HEK293 (cell line): ENCODE results near the gene TCEA2.

ENCODE experiments used
- YY1 ChIP-seq: fragments of 450-650 bp; formaldehyde crosslinking; IDR thresholded peaks from 2 replicates; pipeline ENCODE4 v1.5.1; 2018; ENCODE audit warnings: missing biosample characterization, missing genetic modification characterization
- ZBTB8A ChIP-seq: fragments of 450-650 bp; formaldehyde crosslinking; IDR thresholded peaks from 2 replicates; pipeline ENCODE4 v1.5.1; 2016; ENCODE audit warnings: missing biosample characterization, missing genetic modification characterization
- ZNF10 ChIP-seq: fragments of 450-650 bp; formaldehyde crosslinking; IDR thresholded peaks from 2 replicates; pipeline ENCODE4 v1.5.1; 2017; ENCODE audit warnings: missing biosample characterization, missing genetic modification characterization
- ZNF214 ChIP-seq: fragments of 450-650 bp; formaldehyde crosslinking; IDR thresholded peaks from 2 replicates; pipeline ENCODE4 v1.5.1; 2017; ENCODE audit warnings: missing biosample characterization, mild to moderate bottlenecking, missing genetic modification characterization, borderline replicate concordance
- ZNF433 ChIP-seq: fragments of 450-650 bp; formaldehyde crosslinking; IDR thresholded peaks from 2 replicates; pipeline ENCODE4 v1.5.1; 2016; ENCODE audit warnings: missing biosample characterization, missing genetic modification characterization, low read depth
- ZNF707 ChIP-seq: fragments of 450-650 bp; formaldehyde crosslinking; IDR thresholded peaks from 2 replicates; pipeline ENCODE4 v1.5.1; 2016; ENCODE audit warnings: missing biosample characterization, missing genetic modification characterization
- TF ChIP-seq, protein P1 (sequence below): fragments of 450-650 bp; formaldehyde crosslinking; IDR thresholded peaks from 2 replicates; pipeline ENCODE4 v1.5.1; 2016; ENCODE audit warnings: missing biosample characterization, missing genetic modification characterization
- TF ChIP-seq, protein P2 (sequence below): fragments of 450-650 bp; formaldehyde crosslinking; IDR thresholded peaks from 2 replicates; pipeline ENCODE4 v1.5.1; 2016; ENCODE audit warnings: missing biosample characterization, missing genetic modification characterization
- TF ChIP-seq, protein P3 (sequence below): fragments of 450-650 bp; formaldehyde crosslinking; IDR thresholded peaks from 2 replicates; pipeline ENCODE4 v1.5.1; 2016; ENCODE audit warnings: missing biosample characterization, missing genetic modification characterization

DNA sequence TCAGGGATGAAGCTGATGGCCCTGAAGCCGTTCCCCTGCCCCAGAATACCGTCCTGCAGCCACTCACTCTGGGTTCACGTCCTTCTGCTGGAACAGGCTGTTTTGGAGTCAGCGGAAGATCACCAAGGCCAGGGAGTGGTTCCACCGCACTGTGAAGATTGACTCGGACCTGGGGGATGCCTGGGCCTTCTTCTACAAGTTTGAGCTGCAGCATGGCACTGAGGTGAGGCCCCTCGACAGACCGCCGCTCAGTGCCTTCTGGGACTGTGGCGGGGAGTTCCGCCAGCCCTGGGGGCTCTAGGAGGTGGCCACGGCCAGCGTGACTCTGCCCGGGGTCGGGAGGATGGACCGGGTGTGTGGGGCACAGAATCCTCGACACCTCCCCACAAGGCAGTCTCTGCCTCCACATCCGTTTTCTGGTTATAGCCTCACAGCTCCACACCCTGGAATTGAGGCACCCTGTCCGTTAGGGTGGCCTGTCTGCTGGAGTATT, 31.1 kb upstream of the TCEA2 start:
- TF ChIP-seq YY1 (tag by site-specific recombination) (no peak), ZNF10 (no peak), ZNF214 (tag by site-specific recombination) (no peak), ZNF433 (tag by site-specific recombination) (no peak), ZNF707 (no peak), ZBTB8A (tag by site-specific recombination) (no peak)
- TF ChIP-seq, protein P1, sequence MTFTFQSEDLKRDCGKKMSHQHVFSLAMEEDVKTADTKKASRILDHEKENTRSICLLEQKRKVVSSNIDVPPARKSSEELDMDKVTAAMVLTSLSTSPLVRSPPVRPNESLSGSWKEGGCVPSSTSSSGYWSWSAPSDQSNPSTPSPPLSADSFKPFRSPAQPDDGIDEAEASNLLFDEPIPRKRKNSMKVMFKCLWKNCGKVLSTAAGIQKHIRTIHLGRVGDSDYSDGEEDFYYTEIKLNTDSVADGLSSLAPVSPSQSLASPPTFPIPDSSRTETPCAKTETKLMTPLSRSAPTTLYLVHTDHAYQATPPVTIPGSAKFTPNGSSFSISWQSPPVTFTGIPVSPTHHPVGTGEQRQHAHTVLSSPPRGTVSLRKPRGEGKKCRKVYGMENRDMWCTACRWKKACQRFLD: no peak
- TF ChIP-seq, protein P2, sequence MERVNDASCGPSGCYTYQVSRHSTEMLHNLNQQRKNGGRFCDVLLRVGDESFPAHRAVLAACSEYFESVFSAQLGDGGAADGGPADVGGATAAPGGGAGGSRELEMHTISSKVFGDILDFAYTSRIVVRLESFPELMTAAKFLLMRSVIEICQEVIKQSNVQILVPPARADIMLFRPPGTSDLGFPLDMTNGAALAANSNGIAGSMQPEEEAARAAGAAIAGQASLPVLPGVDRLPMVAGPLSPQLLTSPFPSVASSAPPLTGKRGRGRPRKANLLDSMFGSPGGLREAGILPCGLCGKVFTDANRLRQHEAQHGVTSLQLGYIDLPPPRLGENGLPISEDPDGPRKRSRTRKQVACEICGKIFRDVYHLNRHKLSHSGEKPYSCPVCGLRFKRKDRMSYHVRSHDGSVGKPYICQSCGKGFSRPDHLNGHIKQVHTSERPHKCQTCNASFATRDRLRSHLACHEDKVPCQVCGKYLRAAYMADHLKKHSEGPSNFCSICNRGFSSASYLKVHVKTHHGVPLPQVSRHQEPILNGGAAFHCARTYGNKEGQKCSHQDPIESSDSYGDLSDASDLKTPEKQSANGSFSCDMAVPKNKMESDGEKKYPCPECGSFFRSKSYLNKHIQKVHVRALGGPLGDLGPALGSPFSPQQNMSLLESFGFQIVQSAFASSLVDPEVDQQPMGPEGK (tag by site-specific recombination): no peak
- TF ChIP-seq, protein P3, sequence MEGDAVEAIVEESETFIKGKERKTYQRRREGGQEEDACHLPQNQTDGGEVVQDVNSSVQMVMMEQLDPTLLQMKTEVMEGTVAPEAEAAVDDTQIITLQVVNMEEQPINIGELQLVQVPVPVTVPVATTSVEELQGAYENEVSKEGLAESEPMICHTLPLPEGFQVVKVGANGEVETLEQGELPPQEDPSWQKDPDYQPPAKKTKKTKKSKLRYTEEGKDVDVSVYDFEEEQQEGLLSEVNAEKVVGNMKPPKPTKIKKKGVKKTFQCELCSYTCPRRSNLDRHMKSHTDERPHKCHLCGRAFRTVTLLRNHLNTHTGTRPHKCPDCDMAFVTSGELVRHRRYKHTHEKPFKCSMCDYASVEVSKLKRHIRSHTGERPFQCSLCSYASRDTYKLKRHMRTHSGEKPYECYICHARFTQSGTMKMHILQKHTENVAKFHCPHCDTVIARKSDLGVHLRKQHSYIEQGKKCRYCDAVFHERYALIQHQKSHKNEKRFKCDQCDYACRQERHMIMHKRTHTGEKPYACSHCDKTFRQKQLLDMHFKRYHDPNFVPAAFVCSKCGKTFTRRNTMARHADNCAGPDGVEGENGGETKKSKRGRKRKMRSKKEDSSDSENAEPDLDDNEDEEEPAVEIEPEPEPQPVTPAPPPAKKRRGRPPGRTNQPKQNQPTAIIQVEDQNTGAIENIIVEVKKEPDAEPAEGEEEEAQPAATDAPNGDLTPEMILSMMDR (tag by site-specific recombination): no peak
